Activated T-cell treated with anti-CD3 and anti-CD28 coated beads for 4 hours (primary cell): Measurements from ENCODE around the gene GAS7.
"Not testable (repeated sequence)": the region's sequence is repeated elsewhere in the genome, so short reads cannot be mapped to it uniquely, and the experiment has no call there.

ENCODE experiments used
- DNase-seq: peaks from one replicate; pipeline ENCODE4 v3.0.0-alpha.2; 2020

Gene GAS7

GRCh38 chr17:9935408-9935807, 263.0 kb downstream of the GAS7 start:
- DNase-seq: no peak

- no peak for DNase-seq
Measured at GRCh38 chr17:9934331-9934730, 264.1 kb downstream of the GAS7 start.

GRCh38 chr17:9932491-9932890, 265.9 kb downstream of the GAS7 start:
- DNase-seq: no peak

- no peak for DNase-seq
Measured at GRCh38 chr17:9931144-9931741, 267.2 kb downstream of the GAS7 start.

- DNase-seq: no peak
Measured at GRCh38 chr17:9929871-9930270, 268.5 kb downstream of the GAS7 start.

GRCh38 chr17:9928601-9929333, 269.6 kb downstream of the GAS7 start:
- no peak for DNase-seq

GRCh38 chr17:9926150-9926804, 272.1 kb downstream of the GAS7 start:
- no peak for DNase-seq

GRCh38 chr17:9925457-9925856, 272.9 kb downstream of the GAS7 start:
- no peak for DNase-seq

GRCh38 chr17:9924735-9925191, 273.6 kb downstream of the GAS7 start:
- DNase-seq: no peak

GRCh38 chr17:9922012-9922848, 276.2 kb downstream of the GAS7 start:
- no peak for DNase-seq

GRCh38 chr17:9921216-9921615, 277.2 kb downstream of the GAS7 start:
- not testable (repeated sequence) for DNase-seq

GRCh38 chr17:9918804-9919352, 279.5 kb downstream of the GAS7 start:
- no peak for DNase-seq

GRCh38 chr17:9918352-9918751, 280.1 kb downstream of the GAS7 start:
- DNase-seq: no peak

- no peak for DNase-seq
Measured at GRCh38 chr17:9917801-9918200, 280.6 kb downstream of the GAS7 start.

- DNase-seq: no peak
Measured at GRCh38 chr17:9917131-9917530, 281.3 kb downstream of the GAS7 start.

GRCh38 chr17:9916108-9916507, 282.3 kb downstream of the GAS7 start:
- no peak for DNase-seq

- DNase-seq: no peak
Measured at GRCh38 chr17:9913476-9913875, 284.9 kb downstream of the GAS7 start.

- no peak for DNase-seq
Measured at GRCh38 chr17:9912121-9913099, 286.0 kb downstream of the GAS7 start.

- no peak for DNase-seq
Measured at GRCh38 chr17:9911089-9911488, 287.3 kb downstream of the GAS7 start.

GRCh38 chr17:9908649-9909042, 289.8 kb downstream of the GAS7 start:
- no peak for DNase-seq

- DNase-seq: no peak
Measured at GRCh38 chr17:9907883-9908648, 290.3 kb downstream of the GAS7 start.
